ENCODE measurements around the gene NIP7.

GRCh38 chr16:69318177-69318910 lies 21.2 kb upstream of the NIP7 start:
- TF ChIP-seq, protein P1, sequence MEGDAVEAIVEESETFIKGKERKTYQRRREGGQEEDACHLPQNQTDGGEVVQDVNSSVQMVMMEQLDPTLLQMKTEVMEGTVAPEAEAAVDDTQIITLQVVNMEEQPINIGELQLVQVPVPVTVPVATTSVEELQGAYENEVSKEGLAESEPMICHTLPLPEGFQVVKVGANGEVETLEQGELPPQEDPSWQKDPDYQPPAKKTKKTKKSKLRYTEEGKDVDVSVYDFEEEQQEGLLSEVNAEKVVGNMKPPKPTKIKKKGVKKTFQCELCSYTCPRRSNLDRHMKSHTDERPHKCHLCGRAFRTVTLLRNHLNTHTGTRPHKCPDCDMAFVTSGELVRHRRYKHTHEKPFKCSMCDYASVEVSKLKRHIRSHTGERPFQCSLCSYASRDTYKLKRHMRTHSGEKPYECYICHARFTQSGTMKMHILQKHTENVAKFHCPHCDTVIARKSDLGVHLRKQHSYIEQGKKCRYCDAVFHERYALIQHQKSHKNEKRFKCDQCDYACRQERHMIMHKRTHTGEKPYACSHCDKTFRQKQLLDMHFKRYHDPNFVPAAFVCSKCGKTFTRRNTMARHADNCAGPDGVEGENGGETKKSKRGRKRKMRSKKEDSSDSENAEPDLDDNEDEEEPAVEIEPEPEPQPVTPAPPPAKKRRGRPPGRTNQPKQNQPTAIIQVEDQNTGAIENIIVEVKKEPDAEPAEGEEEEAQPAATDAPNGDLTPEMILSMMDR (IDR thresholded peaks at IDR 0.05): no peak
- TF ChIP-seq POLR2AphosphoS5 (IDR thresholded peaks at IDR 0.05) (no peak), POLR2A (IDR thresholded peaks at IDR 0.05) (no peak)
